Psoas muscle (tissue), 8 donors: ENCODE measurements around the gene SPECC1L. TPM values are rescaled to one million over a fixed set of nuclear protein-coding genes. Genes with fewer than 3 reads are reported as not detected.

Experiments
- ATAC-seq, 4 donors: fragments of 200-7000 bp; cut with Tn5 transposase; one replicate each; pipeline ENCODE4 v1.9.1; 2020; ENCODE audit warnings: moderate library complexity in 3 of 4, mild to moderate bottlenecking in 2 of 4
- DNase-seq, 2 donors: peaks; one replicate each; pipeline ENCODE4 v3.0.0-alpha.2; 2020
- H3K27ac ChIP-seq: fragments of 200-600 bp; one replicate; pipeline ENCODE4 v1.8.0; 2022
- H3K27me3 ChIP-seq, 3 donors: fragments of 200-600 bp in 1 of 3; one replicate each; pipeline versions ENCODE4 v1.6.1 to v1.8.0; 2013 to 2022; ENCODE audit warnings: low read length in 2 of 3, mild to moderate bottlenecking in 2 of 3, moderate library complexity in 1 of 3; ENCODE audit not compliant: insufficient read depth in 3 of 3
- H3K36me3 ChIP-seq, 2 donors: fragments of 200-600 bp in 1 of 2; one replicate each; pipeline versions ENCODE4 v1.6.1 to v1.8.0; 2013 to 2022; ENCODE audit warnings: low read depth in 1 of 2, mild to moderate bottlenecking in 1 of 2, moderate library complexity in 1 of 2; ENCODE audit not compliant: insufficient read depth in 1 of 2
- H3K4me1 ChIP-seq: fragments of 200-600 bp; one replicate; pipeline ENCODE4 v1.8.0; 2022
- H3K4me3 ChIP-seq: fragments of 200-600 bp; one replicate; pipeline ENCODE4 v1.8.0; 2022; ENCODE audit warnings: mild to moderate bottlenecking
- H3K9me3 ChIP-seq: fragments of 200-600 bp; one replicate; pipeline ENCODE4 v1.8.0; 2022
- WGBS, 3 donors: extraction: QIAGEN DNeasy Blood & Tissue Kit; methylation state at CpG; one replicate each; pipeline versions ENCODE4 v1.1.6 to v1.1.7; 2013; 5-methylcytosine and 5-hydroxymethylcytosine counted together
- intact Hi-C, 2 donors: fragments of 100-400 bp; cut with DNase I; formaldehyde crosslinking; loops; one replicate each; pipeline versions ENCODE4 v1.11.0 to v1.14.2; 2022
- polyA plus RNA-seq, 3 donors: library from polyadenylated mRNA; stranded (reverse); fragments of 200-250 nt; gene quantifications; one replicate each; pipeline ENCODE4 v1.2.3, GENCODE V29; 2013
- total RNA-seq, 4 donors: library from RNA; stranded (reverse); fragmentation: NEBNext Ultra II Directional in 2 of 4; extraction: Animal tissue kit (Norgen Biotek cat#: 25700) in 2 of 4; gene quantifications; one replicate each; pipeline versions ENCODE4 v1.2.1 to v1.2.4, GENCODE V29; 2021 to 2023
- TF ChIP-seq, protein P1 (sequence below): fragments of 200-600 bp; IDR thresholded peaks from one replicate; pipeline ENCODE4 v1.8.0; 2022; ENCODE audit warnings: antibody characterized with exemption
- donor health status: healthy with polysubstance abuse.
- donor health status: DM: no; HTN: no; CAD: no; lungs with moderate emphysema.
- donor health status: Bipolar disorder and iron deficiency.
- donor health status: healthy.
- donor health status: DM: yes; HTN: yes; CAD: no.
- donor health status: DM: no; HTN: no; CAD: no.
- donor health status: DM: no; HTN: no; CAD: no.
- donor health status: DM: yes; HTN: yes; CAD: no.

SPECC1L gene
- total and polyA plus RNA-seq, 7 donors: 6.8 to 29.9 (median 23.6) TPM

DNA sequence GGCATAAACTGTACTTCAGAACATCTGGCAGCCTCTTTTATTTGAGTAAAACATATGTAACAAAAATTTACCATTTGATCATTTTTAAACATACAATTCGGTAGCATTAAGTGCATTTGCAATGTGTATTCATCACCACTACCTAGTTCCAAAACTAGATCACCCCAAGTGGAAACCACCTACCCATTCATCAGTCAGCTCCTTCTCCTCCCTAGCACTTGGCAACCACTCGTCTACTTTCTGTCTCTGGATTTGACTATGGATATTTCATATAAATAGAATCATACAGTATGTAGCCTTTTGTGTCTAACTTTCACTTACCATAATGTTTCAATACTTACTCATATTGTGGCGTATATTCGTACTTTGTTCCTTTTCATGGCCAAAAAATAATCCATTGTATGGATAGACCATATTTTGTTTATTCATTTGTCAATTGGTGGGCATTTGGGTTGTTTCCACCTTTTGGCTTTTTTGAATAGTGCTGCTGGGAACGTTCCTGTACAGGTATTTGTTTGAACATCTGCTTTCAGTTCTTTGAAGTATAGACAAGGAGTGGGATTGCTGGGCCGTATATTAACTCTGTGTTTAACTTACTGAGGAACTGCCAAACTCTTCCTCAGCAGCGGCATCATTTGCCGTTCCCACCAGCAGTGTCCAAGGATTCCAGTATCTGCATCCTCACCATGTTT is 129.5 kb downstream of the SPECC1L start:
- Histone ChIP-seq H3K4me1 (peaks cover 42% of the 10 kb centered on the region), H3K4me3 (no peak overlapping the region), H3K9me3 (no peaks in the 10 kb centered on the region), H3K36me3 (peaks cover 0 to 19% of the 10 kb centered on the region in 2 donors), H3K27me3 (no peaks in the 10 kb centered on the region), H3K27ac (peak overlapping the region; percentile 76)
- 72 to 84% (median 80%) methylated on average over 8 of the region's 8 CpGs for WGBS, 3 donors
- ATAC-seq (no peak), DNase-seq (no peak)
- TF ChIP-seq, protein P1, sequence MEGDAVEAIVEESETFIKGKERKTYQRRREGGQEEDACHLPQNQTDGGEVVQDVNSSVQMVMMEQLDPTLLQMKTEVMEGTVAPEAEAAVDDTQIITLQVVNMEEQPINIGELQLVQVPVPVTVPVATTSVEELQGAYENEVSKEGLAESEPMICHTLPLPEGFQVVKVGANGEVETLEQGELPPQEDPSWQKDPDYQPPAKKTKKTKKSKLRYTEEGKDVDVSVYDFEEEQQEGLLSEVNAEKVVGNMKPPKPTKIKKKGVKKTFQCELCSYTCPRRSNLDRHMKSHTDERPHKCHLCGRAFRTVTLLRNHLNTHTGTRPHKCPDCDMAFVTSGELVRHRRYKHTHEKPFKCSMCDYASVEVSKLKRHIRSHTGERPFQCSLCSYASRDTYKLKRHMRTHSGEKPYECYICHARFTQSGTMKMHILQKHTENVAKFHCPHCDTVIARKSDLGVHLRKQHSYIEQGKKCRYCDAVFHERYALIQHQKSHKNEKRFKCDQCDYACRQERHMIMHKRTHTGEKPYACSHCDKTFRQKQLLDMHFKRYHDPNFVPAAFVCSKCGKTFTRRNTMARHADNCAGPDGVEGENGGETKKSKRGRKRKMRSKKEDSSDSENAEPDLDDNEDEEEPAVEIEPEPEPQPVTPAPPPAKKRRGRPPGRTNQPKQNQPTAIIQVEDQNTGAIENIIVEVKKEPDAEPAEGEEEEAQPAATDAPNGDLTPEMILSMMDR: no peak
- intact Hi-C loops: no loop called here

DNA sequence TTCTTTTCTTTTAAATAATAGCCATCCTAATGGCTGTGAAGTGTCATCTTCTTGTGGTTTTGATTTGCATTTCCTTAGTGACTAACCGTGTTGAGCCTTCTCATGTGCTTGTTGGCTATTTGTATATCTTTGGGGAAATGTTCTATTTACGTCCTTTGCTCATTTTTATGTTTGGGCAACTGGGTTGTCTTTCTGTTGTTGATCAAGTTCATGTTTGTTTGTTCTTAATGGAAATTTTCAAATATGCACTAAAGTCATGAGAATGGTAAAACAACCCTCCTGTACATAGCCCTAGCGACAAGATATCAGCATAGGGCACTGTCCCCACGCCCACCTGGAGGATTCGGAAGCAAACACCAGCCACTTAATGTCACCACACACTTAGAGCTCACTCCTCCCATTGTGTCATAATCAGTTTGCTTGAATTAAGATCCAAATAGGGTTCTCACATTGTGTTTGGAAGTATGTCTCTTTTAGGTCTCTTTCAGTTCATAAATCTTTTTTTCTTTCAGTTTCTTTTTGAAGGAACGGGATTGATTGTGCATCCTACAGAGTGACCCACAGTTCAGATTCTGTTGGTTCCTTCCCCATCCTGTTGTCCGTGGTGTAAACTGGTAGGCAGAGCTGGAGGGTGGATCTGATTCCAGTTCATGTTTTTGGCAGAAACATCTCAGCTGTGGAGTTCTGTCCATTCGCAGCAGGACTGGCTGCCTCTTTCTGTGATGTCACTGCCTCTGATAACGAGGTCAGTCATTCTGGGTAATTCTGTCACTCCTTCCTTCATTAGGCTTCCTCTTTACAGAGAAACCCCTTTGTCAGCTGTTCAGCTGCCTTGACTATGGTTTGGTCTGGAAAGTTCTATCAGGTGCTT is 130.3 kb downstream of the SPECC1L start:
- intact Hi-C loops: no loop called here
- H3K4me3 ChIP-seq: no peak overlapping the region
- 61 to 74% (median 68%) methylated on average over 9 of the region's 9 CpGs for WGBS, 3 donors
- no peaks in the 10 kb centered on the region for H3K9me3 ChIP-seq
- TF ChIP-seq, protein P1: no peak
- no peak for ATAC-seq
- DNase-seq: peak in 1 of 2 donors; percentile 28
- peak overlapping the region; percentile 76 for H3K27ac ChIP-seq
- peaks cover 42% of the 10 kb centered on the region for H3K4me1 ChIP-seq
- no peaks in the 10 kb centered on the region for H3K27me3 ChIP-seq
- peaks cover 0 to 13% of the 10 kb centered on the region in 2 donors for H3K36me3 ChIP-seq

DNA sequence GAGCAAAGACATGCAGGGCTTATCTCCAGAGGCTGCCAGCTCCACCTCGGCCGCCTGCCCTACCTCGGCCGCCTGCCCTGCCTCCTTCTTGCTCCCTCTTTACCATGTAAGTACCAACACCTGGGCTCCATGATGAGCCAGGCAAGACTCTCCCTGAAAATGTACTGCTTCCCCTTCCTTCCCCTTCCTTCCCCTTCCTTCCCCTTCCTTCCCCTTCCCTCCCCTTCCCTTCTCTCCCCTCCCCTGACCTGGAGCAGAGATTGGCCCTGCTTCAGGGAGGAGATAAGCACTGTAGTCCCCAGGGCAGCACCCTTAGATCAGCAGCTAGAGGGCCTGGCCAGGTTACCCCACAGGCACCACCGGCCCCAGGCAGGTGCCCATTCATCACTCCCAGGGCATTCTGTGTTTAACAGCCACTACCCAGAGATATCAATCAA is 131.3 kb downstream of the SPECC1L start:
- Histone ChIP-seq H3K9me3 (no peaks in the 10 kb centered on the region), H3K4me1 (peaks cover 40% of the 10 kb centered on the region), H3K36me3 (peaks cover 0 to 4% of the 10 kb centered on the region in 2 donors), H3K27ac (peak overlapping the region; percentile 76), H3K27me3 (no peaks in the 10 kb centered on the region), H3K4me3 (no peak overlapping the region)
- DNase-seq: peak in 1 of 2 donors; percentile 32
- TF ChIP-seq, protein P1: no peak
- WGBS, 3 donors: 53 to 94% (median 83%) methylated on average over 5 of the region's 5 CpGs
- ATAC-seq: peak; percentile 8 to 33 (median 14)
- intact Hi-C loops: no loop called here

DNA sequence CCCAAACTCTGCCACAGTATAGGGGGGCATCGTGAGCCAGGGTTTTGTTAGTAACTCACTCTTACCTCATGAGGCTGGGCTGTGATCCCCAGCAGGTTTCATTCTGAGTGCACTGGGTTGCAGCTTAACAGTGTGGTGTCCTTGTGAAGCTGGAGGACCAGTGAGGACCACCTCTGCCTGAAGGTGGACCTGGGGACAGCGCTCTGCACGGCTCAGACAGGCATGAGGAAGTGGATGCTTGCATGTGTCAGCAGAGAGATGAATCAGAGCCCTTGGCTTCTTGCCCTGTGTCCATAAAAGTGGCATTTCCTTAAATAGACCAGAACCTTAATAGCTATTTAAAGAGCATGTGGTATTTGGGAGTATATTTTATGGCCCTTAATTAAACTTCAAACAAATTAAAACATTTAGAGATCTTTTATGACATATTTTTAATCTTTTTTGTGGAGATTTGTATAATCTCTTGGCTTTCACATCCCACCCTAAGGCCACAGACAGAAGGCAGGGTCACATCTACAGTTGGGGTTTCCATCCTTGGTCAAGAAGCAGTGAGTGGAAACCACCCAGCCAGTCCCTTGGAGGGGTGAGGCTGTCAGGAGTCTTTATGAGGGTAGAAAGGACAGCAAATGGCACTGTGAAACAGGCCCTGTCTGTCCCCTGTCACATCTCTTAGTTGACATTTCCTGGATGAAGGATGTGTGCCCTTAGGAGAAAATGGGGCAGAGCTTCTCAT is 132.0 kb downstream of the SPECC1L start:
- no peaks in the 10 kb centered on the region for H3K27me3 ChIP-seq
- intact Hi-C loops: no loop called here
- no peaks in the 10 kb centered on the region for H3K36me3 ChIP-seq
- WGBS, 3 donors: 10 to 20% (median 11%) methylated on average over 3 of the region's 3 CpGs
- DNase-seq: peak; percentile 72 to 84
- peak; percentile 94 to 96 (median 95) for ATAC-seq
- peak overlapping the region; percentile 76 for H3K27ac ChIP-seq
- H3K4me1 ChIP-seq: peaks cover 36% of the 10 kb centered on the region
- TF ChIP-seq, protein P1: no peak
- H3K4me3 ChIP-seq: no peak overlapping the region
- no peaks in the 10 kb centered on the region for H3K9me3 ChIP-seq
